Fibroblast of lung (primary cell): ENCODE measurements around the gene ELP4. TPM values are rescaled to one million over a fixed set of nuclear protein-coding genes. Genes with fewer than 3 reads are reported as not detected.
A peak's percentile ranks its signal among the peaks of the same experiment; 100 is the strongest.

ENCODE experiments used
- DNase-seq, 2 donors: peaks; one replicate each; pipeline versions ENCODE4 v3.0.0 to v3.0.0-alpha.2; 2010; ENCODE audit warnings: low read depth in 2 of 2
- H2AFZ ChIP-seq: 2 replicates; pipeline ENCODE4 v1.5.1; 2012; ENCODE audit warnings: low read length, control low read depth, inconsistent platforms
- H3K27ac ChIP-seq: 2 replicates; pipeline ENCODE4 v1.5.1; 2011; ENCODE audit warnings: low read length, control low read depth; ENCODE audit not compliant: insufficient read depth
- H3K27me3 ChIP-seq: 2 replicates; pipeline ENCODE4 v1.5.1; 2011; ENCODE audit warnings: mild to moderate bottlenecking, low read length; ENCODE audit not compliant: control insufficient read depth, insufficient read depth
- H3K36me3 ChIP-seq: 2 replicates; pipeline ENCODE4 v1.5.1; 2011; ENCODE audit warnings: low read length; ENCODE audit not compliant: control insufficient read depth, insufficient read depth
- H3K4me1 ChIP-seq: 2 replicates; pipeline ENCODE4 v1.5.1; 2011; ENCODE audit warnings: low read length; ENCODE audit not compliant: control insufficient read depth, insufficient read depth; ENCODE audit errors: extremely low read depth
- H3K4me2 ChIP-seq: 2 replicates; pipeline ENCODE4 v1.5.1; 2011; ENCODE audit warnings: low read length, control low read depth; ENCODE audit not compliant: insufficient read depth; ENCODE audit errors: extremely low read depth
- H3K4me3 ChIP-seq, 4 experiments: fragments of 200-600 bp in 1 of 4; sonication (generic) in 1 of 4; replicated peaks in 1 of 4; 2 replicates each; pipeline ENCODE4 v1.5.1; 2011 to 2016; ENCODE audit warnings: low read length in 4 of 4, low read depth in 3 of 4, mild to moderate bottlenecking in 3 of 4, control low read depth in 2 of 4, inconsistent platforms in 1 of 4, mixed read lengths in 1 of 4; ENCODE audit not compliant: insufficient read depth in 1 of 4; ENCODE audit errors: control extremely low read depth in 1 of 4
- H3K79me2 ChIP-seq: 2 replicates; pipeline ENCODE4 v1.5.1; 2012; ENCODE audit warnings: mild to moderate bottlenecking, low read length, inconsistent platforms; ENCODE audit not compliant: control insufficient read depth, insufficient read depth
- H3K9ac ChIP-seq: 2 replicates; pipeline ENCODE4 v1.5.1; 2011; ENCODE audit warnings: mild to moderate bottlenecking, low read length, control low read depth; ENCODE audit not compliant: insufficient read depth
- H3K9me3 ChIP-seq: 2 replicates; pipeline ENCODE4 v1.5.1; 2012; ENCODE audit warnings: low read depth, low read length; ENCODE audit not compliant: control insufficient read depth, insufficient read depth
- H4K20me1 ChIP-seq: 2 replicates; pipeline ENCODE4 v1.5.1; 2011; ENCODE audit warnings: low read length; ENCODE audit not compliant: control insufficient read depth, insufficient read depth; ENCODE audit errors: extremely low read depth
- EZH2 ChIP-seq: IDR thresholded peaks from 2 replicates; pipeline ENCODE4 v1.5.1; 2012; ENCODE audit warnings: low read length, control low read depth, mild to moderate bottlenecking; ENCODE audit errors: missing control alignments
- polyA plus RNA-seq, 2 donors: library from polyadenylated mRNA; depleted of rRNA in 1 of 2; stranded (reverse) in 1 of 2; unstranded in 1 of 2; fragments of >200 nt; gene quantifications; 2 replicates each; pipeline ENCODE4 v1.2.1, GENCODE V29; 2011 to 2012; ENCODE audit warnings: missing spikeins in 1 of 2
- total RNA-seq: library from RNA; depleted of rRNA; stranded (reverse); fragments of >200 nt; gene quantifications from 2 replicates; pipeline ENCODE4 v1.2.1, GENCODE V29; 2014
- TF ChIP-seq, protein P1 (sequence below), 2 donors: IDR thresholded peaks in 1 of 2; conservative IDR thresholded peaks in 1 of 2; 1 replicate in 1 of 2; 2 replicates in 1 of 2; pipeline ENCODE4 v1.5.1; 2011 to 2012; ENCODE audit warnings: low read length in 2 of 2, control low read depth in 1 of 2, inconsistent platforms in 1 of 2, low read depth in 1 of 2, mild to moderate bottlenecking in 1 of 2

ELP4 gene
- total and polyA plus RNA-seq, 2 donors (not counting 1 experiment from before 2014, with no cell fraction given) = 11.7 to 13.1 TPM

DNA sequence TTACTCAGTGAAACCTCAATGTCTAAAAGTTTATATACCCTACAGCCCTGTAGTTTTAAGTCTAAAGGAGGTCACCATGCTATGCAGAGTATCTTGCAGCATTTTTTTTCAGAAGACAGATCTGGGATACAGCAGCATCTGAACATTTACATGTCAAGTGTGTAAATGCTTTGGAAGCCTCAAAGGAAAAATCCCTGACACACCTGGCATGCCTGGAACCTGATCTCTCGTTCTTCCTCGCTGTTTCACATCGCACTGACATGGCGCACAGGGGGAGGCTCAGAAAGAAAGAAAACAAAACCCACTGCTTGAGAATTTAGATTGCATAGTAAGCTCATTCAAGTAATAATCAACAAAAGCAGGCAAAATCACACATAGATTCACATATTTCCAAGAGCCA, 270.5 kb downstream of the ELP4 start:
- Histone ChIP-seq H3K9me3 (no peaks in the 10 kb centered on the region), H3K4me3 (no peak overlapping the region), H3K79me2 (no peaks in the 10 kb centered on the region), H3K4me1 (no peaks in the 10 kb centered on the region), H3K27me3 (no peaks in the 10 kb centered on the region), H4K20me1 (no peaks in the 10 kb centered on the region), H3K4me2 (no peak overlapping the region), H3K9ac (no peak overlapping the region), H3K36me3 (no peaks in the 10 kb centered on the region), H3K27ac (no peak overlapping the region), H2AFZ (no peak overlapping the region)
- no peak for DNase-seq
- no peak for TF ChIP-seq EZH2
- TF ChIP-seq, protein P1, sequence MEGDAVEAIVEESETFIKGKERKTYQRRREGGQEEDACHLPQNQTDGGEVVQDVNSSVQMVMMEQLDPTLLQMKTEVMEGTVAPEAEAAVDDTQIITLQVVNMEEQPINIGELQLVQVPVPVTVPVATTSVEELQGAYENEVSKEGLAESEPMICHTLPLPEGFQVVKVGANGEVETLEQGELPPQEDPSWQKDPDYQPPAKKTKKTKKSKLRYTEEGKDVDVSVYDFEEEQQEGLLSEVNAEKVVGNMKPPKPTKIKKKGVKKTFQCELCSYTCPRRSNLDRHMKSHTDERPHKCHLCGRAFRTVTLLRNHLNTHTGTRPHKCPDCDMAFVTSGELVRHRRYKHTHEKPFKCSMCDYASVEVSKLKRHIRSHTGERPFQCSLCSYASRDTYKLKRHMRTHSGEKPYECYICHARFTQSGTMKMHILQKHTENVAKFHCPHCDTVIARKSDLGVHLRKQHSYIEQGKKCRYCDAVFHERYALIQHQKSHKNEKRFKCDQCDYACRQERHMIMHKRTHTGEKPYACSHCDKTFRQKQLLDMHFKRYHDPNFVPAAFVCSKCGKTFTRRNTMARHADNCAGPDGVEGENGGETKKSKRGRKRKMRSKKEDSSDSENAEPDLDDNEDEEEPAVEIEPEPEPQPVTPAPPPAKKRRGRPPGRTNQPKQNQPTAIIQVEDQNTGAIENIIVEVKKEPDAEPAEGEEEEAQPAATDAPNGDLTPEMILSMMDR (conservative IDR thresholded peaks at IDR 0.05 in 1 of 2, IDR thresholded peaks at IDR 0.05 in 1 of 2; ENCODE audit: low read depth in 1 of 2, low read length in 2 of 2) = no peak

DNA sequence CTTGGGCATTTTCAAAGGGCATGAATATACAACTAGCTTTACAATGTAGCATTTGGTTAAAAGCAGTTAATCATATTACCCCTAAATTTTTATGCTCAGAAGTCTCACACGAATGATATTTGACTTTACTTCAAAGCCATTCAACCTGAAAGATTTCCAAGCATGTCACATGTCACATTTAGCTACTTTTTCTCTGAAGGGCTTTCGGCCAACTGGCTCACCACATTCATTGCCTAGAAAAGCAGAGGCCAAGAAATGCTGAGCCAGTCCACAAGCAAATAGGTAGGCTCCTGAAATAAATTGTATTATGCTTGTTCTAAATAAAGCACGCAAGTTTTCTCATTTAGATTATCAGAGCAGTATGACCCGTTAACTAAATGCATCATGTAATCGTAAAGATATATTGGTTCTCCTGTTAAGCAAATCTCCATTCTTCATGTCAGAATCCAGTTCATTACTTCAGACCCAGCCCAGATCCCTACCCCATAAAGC, 271.0 kb downstream of the ELP4 start:
- peak in 1 of 2 donors; percentile 48 for DNase-seq
- no peaks in the 10 kb centered on the region for H3K4me1 ChIP-seq
- TF ChIP-seq EZH2 = no peak
- TF ChIP-seq, protein P1 (conservative IDR thresholded peaks at IDR 0.05 in 1 of 2, IDR thresholded peaks at IDR 0.05 in 1 of 2; ENCODE audit: low read depth in 1 of 2, low read length in 2 of 2) = no peak
- no peak overlapping the region for H3K4me3 ChIP-seq
- no peak overlapping the region for H2AFZ ChIP-seq
- H3K27ac ChIP-seq = no peak overlapping the region
- H3K36me3 ChIP-seq = no peaks in the 10 kb centered on the region
- no peaks in the 10 kb centered on the region for H4K20me1 ChIP-seq
- H3K9me3 ChIP-seq = no peaks in the 10 kb centered on the region
- H3K4me2 ChIP-seq = no peak overlapping the region
- no peak overlapping the region for H3K9ac ChIP-seq
- H3K27me3 ChIP-seq = no peaks in the 10 kb centered on the region
- no peaks in the 10 kb centered on the region for H3K79me2 ChIP-seq

DNA sequence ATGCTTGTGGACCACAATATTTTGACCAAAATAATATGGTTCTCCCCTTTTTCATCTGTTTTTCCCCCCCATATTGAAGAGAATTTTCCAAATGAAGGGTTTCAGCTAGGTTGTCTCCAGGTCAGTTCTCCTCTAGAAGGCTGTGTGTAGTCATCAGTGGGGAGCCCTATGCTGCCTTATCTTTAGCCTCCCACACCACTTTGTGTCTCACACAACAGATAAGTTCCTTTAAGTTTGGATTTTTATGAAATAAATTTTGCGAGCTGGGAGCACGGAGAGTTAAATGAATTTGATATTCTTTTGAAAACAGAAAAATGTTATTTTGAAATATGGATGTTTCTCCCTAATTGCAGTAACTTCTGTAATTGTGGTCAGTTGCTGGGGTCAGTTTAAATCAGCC, 272.7 kb downstream of the ELP4 start:
- Histone ChIP-seq H3K9ac (no peak overlapping the region), H3K27ac (no peak overlapping the region), H3K36me3 (no peaks in the 10 kb centered on the region), H2AFZ (no peak overlapping the region), H3K79me2 (no peaks in the 10 kb centered on the region), H3K9me3 (no peaks in the 10 kb centered on the region), H3K4me3 (no peak overlapping the region), H3K4me1 (no peaks in the 10 kb centered on the region), H4K20me1 (no peaks in the 10 kb centered on the region), H3K27me3 (no peaks in the 10 kb centered on the region), H3K4me2 (no peak overlapping the region)
- DNase-seq = no peak
- TF ChIP-seq EZH2 = no peak
- TF ChIP-seq, protein P1 (conservative IDR thresholded peaks at IDR 0.05 in 1 of 2, IDR thresholded peaks at IDR 0.05 in 1 of 2; ENCODE audit: low read depth in 1 of 2, low read length in 2 of 2) = no peak
